Heart left ventricle (tissue), 16 donors: Measurements from ENCODE around the gene FOXC1. TPM values are rescaled to one million over a fixed set of nuclear protein-coding genes. Genes with fewer than 3 reads are reported as not detected.

Experiments used
- ATAC-seq, 4 donors: fragments of 200-7000 bp; cut with Tn5 transposase; one replicate each; pipeline ENCODE4 v1.9.1; 2020 to 2022; ENCODE audit warnings: moderate library complexity in 4 of 4, mild to moderate bottlenecking in 3 of 4, moderate number of reproducible peaks in 1 of 4
- DNase-seq, 5 donors: peaks; one replicate each; pipeline ENCODE4 v3.0.0-alpha.2; 2020
- H3K27ac ChIP-seq, 12 donors: fragments of 200-600 bp; sonication (generic) in 4 of 12; one replicate each; pipeline versions ENCODE4 v1.5.0 to v1.8.0; 2016 to 2022; ENCODE audit warnings: mild to moderate bottlenecking in 2 of 12
- H3K27me3 ChIP-seq, 9 donors: fragments of 200-600 bp; sonication (generic) in 2 of 9; one replicate each; pipeline versions ENCODE4 v1.5.1 to v1.8.0; 2016 to 2022; ENCODE audit warnings: mild to moderate bottlenecking in 3 of 9
- H3K36me3 ChIP-seq, 9 donors: fragments of 200-600 bp; sonication (generic) in 2 of 9; one replicate each; pipeline versions ENCODE4 v1.5.0 to v1.8.0; 2018 to 2022; ENCODE audit warnings: mild to moderate bottlenecking in 2 of 9
- H3K4me1 ChIP-seq, 12 donors: fragments of 200-600 bp; sonication (generic) in 4 of 12; one replicate each; pipeline versions ENCODE4 v1.5.0 to v1.8.0; 2016 to 2022; ENCODE audit warnings: mild to moderate bottlenecking in 3 of 12
- H3K4me3 ChIP-seq, 12 donors: fragments of 200-600 bp; sonication (generic) in 4 of 12; one replicate each; pipeline versions ENCODE4 v1.5.0 to v1.8.0; 2017 to 2022; ENCODE audit warnings: mild to moderate bottlenecking in 9 of 12, moderate library complexity in 4 of 12
- H3K9me3 ChIP-seq, 12 donors: fragments of 200-600 bp; sonication (generic) in 4 of 12; one replicate each; pipeline versions ENCODE4 v1.5.0 to v1.8.0; 2016 to 2022; ENCODE audit warnings: mild to moderate bottlenecking in 1 of 12
- CTCF ChIP-seq, 12 donors: fragments of 200-600 bp; sonication (generic) in 4 of 12; IDR thresholded peaks; one replicate each; pipeline versions ENCODE4 v1.5.0 to v1.8.0; 2018 to 2022; ENCODE audit warnings: antibody characterized with exemption in 12 of 12, mild to moderate bottlenecking in 5 of 12
- POLR2A ChIP-seq, 2 donors: fragments of 450-650 bp; IDR thresholded peaks; one replicate each; pipeline ENCODE4 v1.6.1; 2017; ENCODE audit warnings: antibody characterized with exemption in 2 of 2, mild to moderate bottlenecking in 2 of 2, moderate library complexity in 2 of 2
- WGBS, 4 donors: extraction: QIAGEN DNeasy Blood & Tissue Kit in 2 of 4; methylation state at CpG; one replicate each; pipeline versions ENCODE4 v1.1.5 to v1.1.7; 2013 to 2018; 5-methylcytosine and 5-hydroxymethylcytosine counted together
- intact Hi-C, 10 donors: fragments of 100-400 bp; cut with DNase I; formaldehyde crosslinking; loops; one replicate each; pipeline versions ENCODE4 v1.11.1 to v1.14.2; 2022
- polyA plus RNA-seq, 2 donors: library from polyadenylated mRNA; stranded (reverse); fragments of 200-250 nt; gene quantifications; one replicate each; pipeline ENCODE4 v1.2.3, GENCODE V29; 2013
- total RNA-seq, 9 donors: library from RNA; depleted of rRNA in 2 of 9; stranded (reverse); fragments of >200 nt in 2 of 9; fragmentation: NEBNext Ultra II Directional in 3 of 9; extraction: Animal tissue kit (Norgen Biotek cat#: 25700) in 3 of 9; gene quantifications; one replicate each; pipeline versions ENCODE4 v1.1.0 to v1.2.4, GENCODE V29; 2016 to 2023
- donor health status: ischemic (EF 13 %, LVEDD 7.1; RV severe dilation, severe dysfunction).
- donor health status: healthy with polysubstance abuse.
- donor health status: DM: no; HTN: yes; CAD: no.
- donor health status: DM: no; HTN: no; CAD: no.
- donor health status: ischemic (EF 25% LVEDD 6.9; RV normal size, moderate dysfunction).
- donor health status: ischemic (EF 25% LVEDD 5.7; RV mildly dilated, moderate dysfunction).
- donor health status: healthy.
- donor health status: DM: yes; HTN: yes; CAD: no.
- donor health status: ischemic (EF 35%, LVEDD 5.7; RV mildly dilated, moderate dysfunction).
- donor health status: nonischemic (EF 11% LVEDD 7.7; RV severe dilation, severe dysfunction).
- donor health status: DM: yes; HTN: yes; CAD: no.
- donor health status: PGD.
- donor health status: ischemic (EF 29% LVEDD 5.4; RV normal size, mild dysfunction).
- donor health status: nonischemic (EF 23%, LVEDD 6.1; RV moderate dilation, normal function).

FOXC1 gene
- total and polyA plus RNA-seq, 11 donors, result 1.8 to 6.3 (median 3.3) TPM

DNA sequence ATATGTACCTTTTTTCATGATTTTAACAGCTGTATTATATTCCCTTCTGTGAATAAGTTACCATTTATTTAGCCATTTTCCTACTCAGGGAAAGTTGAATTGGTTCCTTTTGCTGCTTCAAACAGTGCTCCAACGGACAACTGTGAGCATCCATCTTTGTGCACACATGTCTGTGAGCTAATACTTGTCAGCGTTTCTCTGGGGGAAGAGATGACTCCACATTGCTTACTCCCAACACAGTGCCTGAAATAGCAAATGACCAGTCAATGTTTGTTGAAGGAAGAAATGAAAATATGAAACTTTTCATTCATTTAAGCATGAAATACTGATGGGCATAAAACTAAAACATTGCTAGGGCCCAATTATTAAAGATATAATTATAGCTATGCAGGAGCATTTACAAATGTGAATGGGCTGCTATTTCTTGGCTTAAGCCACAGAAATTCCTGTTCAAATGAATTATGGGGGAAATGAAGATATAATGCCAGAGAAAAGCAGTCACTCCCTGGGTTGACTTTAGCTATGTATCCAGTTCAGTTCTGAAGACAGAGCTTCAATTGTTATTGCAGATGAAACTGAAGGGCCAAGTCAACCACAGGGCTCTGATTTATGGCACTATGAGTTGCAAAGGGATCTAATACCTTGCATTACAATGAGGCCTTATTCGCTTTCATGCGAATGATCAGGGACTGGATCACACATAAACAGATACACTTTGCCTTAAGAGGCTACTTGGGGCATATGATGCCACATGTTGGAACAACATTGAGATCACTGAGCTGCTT, 47.4 kb upstream of the FOXC1 start:
- Histone ChIP-seq H3K9me3 (peaks cover 0 to 4% (median 0%) of the 10 kb centered on the region in 12 donors), H3K4me3 (no peak overlapping the region), H3K27me3 (peaks cover 0 to 6% (median 0%) of the 10 kb centered on the region in 9 donors), H3K27ac (no peak overlapping the region), H3K4me1 (no peaks in the 10 kb centered on the region), H3K36me3 (no peaks in the 10 kb centered on the region)
- intact Hi-C loops, result no loop called here
- ATAC-seq (no peak), DNase-seq (no peak)
- TF ChIP-seq POLR2A (IDR thresholded peaks at IDR 0.05) (no peak), CTCF (IDR thresholded peaks at IDR 0.05) (no peak)
- WGBS, 4 donors, result 86 to 92% (median 89%) methylated on average over 4 of the region's 4 CpGs

- intact Hi-C loops, result no loop called here
- peaks cover 0 to 37% (median 21%) of the 10 kb centered on the region in 12 donors for H3K9me3 ChIP-seq
- H3K27me3 ChIP-seq, result no peaks in the 10 kb centered on the region
- TF ChIP-seq CTCF (IDR thresholded peaks at IDR 0.05), result no peak
- no peak for TF ChIP-seq POLR2A (IDR thresholded peaks at IDR 0.05)
- no peaks in the 10 kb centered on the region for H3K36me3 ChIP-seq
- WGBS, 4 donors, result 93 to 96% (median 95%) methylated on average over 3 of the region's 3 CpGs
- H3K4me3 ChIP-seq, result no peak overlapping the region
- peaks cover 0 to 5% (median 0%) of the 10 kb centered on the region in 12 donors for H3K4me1 ChIP-seq
- ATAC-seq, result no peak
- no peak overlapping the region for H3K27ac ChIP-seq
- no peak for DNase-seq
These were observed 40.3 kb upstream of the FOXC1 start for GRCh38 chr6:1569377-1569776.

DNA sequence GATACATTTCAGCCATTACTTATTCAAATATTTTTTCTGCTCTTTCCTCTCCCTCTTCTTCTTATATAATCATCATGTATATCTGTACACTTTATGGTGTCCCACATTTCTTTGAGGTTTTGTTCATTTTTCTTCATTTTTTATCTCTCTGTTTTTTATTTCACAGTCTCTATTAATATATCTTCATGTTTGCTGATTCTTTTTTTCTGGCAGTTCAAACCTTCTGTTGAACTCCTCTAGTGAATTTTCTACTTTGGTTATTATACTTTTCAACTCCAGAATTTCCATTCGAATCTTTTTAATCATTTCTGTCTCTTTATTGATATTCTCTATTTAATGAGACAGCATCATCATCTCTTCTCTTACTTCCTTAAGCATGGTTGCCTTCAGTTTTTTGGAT, 38.9 kb upstream of the FOXC1 start:
- Histone ChIP-seq H3K27me3 (no peaks in the 10 kb centered on the region), H3K4me1 (peaks cover 0 to 16% (median 0%) of the 10 kb centered on the region in 12 donors), H3K36me3 (no peaks in the 10 kb centered on the region), H3K4me3 (no peak overlapping the region), H3K27ac (no peak overlapping the region), H3K9me3 (peaks cover 0 to 37% (median 21%) of the 10 kb centered on the region in 12 donors)
- 72 to 82% (median 78%) methylated on average over 1 of the region's 1 CpG for whole genome bisulfite sequencing, 4 donors
- DNase-seq (no peak), ATAC-seq (no peak)
- TF ChIP-seq POLR2A (IDR thresholded peaks at IDR 0.05) (no peak), CTCF (IDR thresholded peaks at IDR 0.05) (no peak)
- intact Hi-C loops, result no loop called here

GRCh38 chr6:1572892-1573291, 36.8 kb upstream of the FOXC1 start:
- TF ChIP-seq POLR2A (IDR thresholded peaks at IDR 0.05) (no peak), CTCF (IDR thresholded peaks at IDR 0.05) (no peak)
- H3K9me3 ChIP-seq, result peaks cover 0 to 37% (median 21%) of the 10 kb centered on the region in 12 donors
- H3K27me3 ChIP-seq, result no peaks in the 10 kb centered on the region
- ATAC-seq (peak in 2 of 4 donors; percentile 44 to 45), DNase-seq (no peak)
- no peaks in the 10 kb centered on the region for H3K36me3 ChIP-seq
- peaks cover 0 to 21% (median 0%) of the 10 kb centered on the region in 12 donors for H3K4me1 ChIP-seq
- intact Hi-C loops, result no loop called here
- no peak overlapping the region for H3K4me3 ChIP-seq
- WGBS, 4 donors, result 53 to 78% (median 62%) methylated on average over 1 of the region's 1 CpG
- no peak overlapping the region for H3K27ac ChIP-seq
